Stimulated activated CD8-positive, alpha-beta memory T cell treated with anti-CD3 and anti-CD28 coated beads, Interleukin-4, amount 100 ng/mL, for 24 hours (primary cell): ENCODE measurements around the gene BRIP1.
"Not testable (repeated sequence)": the region's sequence is repeated elsewhere in the genome, so short reads cannot be mapped to it uniquely, and the experiment has no call there.

Experiments used
- DNase-seq: peaks from one replicate; pipeline ENCODE4 v3.0.0-alpha.2; 2020; ENCODE audit warnings: low read depth

The BRIP1 gene

DNA sequence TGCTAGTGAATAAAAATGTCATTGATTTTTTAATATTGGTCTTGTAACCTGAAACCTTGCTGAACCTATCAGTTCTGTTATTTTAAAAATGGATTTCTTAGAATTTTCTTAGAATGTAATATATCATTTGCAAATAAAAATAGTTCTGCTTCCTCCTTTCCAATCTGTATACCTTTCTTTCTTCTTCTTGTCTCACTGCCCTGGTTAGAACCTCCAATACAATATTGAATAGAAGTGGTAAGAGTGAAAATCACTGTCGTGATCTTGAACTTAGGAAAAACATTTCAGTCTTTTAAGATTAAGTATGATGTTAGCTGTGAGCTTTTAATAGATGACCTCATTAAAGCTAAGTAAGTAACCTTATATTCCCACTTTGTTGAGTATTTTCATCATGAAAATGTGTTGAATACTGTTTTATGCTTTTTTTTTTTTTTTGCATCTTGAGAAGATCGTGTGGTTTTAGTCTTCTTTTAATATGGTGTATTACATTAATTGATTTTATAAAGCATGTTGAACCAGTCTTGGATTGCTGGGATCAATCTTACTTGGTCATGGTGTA lies 167.5 kb downstream of the BRIP1 start:
- no peak for DNase-seq

DNA sequence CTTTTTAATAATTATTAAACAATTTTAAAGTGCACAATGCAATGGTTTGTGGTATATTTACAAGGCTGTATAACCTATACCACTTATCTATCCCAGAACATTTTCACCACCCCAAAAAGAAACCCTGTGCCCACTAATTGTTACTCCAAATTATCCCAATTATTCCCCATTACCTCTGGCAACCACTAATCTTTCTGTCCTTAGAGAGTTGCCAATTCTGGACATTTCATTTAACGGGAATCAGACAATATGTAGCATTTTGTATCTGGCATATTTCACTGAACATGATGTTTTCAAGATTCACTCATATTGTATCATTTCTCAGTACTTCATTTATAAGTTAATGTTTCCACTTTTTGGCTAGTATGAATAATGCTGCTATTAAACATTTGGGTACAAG lies 169.2 kb downstream of the BRIP1 start:
- DNase-seq, result no peak

DNA sequence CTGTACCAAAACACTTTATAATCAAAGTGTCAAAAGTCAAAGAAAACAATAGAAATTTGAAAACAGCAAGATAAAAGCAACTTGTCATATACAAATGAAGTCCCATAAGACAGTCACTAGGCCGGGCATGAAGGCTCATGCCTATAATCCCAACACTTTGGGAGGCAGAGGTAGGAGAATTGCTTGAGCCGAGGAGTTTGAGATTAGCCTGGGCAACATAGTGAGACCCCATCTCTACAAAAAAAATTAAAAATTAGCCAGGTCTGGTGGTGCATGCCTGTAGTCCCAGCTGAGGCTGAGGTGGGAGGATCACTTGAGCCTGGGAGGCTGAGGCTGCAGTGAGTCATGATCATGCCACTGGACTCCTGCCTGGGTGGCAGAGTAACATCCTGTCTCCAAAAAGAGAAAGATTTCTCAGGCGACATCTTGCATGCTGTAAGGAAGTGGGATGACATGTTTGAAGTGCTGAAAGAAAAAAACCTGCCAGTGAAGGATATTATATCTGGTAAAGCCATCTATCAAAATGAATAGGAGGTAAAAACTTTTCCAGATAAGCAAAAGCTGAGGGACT lies 173.6 kb downstream of the BRIP1 start:
- no peak for DNase-seq

DNA sequence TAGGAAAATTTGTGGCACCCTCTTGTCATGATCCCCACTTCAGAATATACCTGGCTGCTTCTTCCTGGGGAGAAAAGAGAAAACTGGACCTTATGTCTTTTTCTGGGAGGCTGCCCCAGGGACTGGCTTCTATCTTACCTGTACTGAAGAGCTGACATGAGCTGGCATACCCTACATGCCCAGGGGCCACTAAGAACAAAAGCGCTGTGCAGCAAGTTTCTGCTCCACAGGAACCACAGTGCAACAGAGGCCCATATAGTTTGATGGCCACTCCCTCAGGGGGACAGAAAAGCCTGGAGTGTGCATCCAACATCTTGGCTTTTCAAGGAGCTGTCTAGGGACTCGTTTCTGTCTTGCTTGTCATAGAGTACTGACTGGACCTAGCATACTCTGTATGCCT lies 175.6 kb downstream of the BRIP1 start:
- no peak for DNase-seq

DNA sequence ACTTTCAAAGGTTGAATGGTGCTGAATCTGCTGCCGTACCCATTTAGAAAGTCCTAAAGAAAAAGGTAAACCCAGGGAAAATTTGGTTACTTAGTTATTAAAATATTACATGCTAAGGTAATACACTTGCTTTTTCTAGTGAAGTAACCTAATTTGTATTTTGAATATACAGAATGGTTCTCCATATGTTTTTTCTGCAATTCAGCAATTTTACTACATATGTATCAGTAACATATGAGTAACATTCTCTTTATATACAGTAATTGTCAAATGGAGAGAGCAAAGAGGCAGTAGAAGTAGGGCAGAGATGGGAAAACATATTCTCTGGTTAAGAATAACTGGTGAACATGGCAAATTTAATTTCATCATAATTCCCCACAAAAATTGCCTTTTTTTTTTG lies 177.2 kb downstream of the BRIP1 start:
- DNase-seq, result no peak

DNA sequence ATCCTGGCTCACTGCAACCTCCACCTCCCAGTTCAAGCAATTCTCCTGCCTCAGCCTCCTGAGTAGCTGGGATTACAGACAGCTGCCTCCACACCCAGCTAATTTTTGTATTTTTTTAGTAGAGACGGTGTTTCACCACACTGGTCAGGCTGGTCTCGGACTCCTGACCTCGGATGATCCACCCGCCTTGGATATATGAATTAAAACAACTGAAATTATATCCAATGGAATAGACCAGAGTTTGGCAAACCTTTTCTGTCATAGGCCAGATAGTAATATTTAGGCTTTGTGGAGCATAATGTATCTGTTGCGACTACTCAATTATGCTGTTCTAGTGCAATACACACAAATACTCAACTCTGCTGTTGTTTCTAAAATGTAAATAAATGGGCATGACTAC lies 178.5 kb downstream of the BRIP1 start:
- DNase-seq, result no peak

DNA sequence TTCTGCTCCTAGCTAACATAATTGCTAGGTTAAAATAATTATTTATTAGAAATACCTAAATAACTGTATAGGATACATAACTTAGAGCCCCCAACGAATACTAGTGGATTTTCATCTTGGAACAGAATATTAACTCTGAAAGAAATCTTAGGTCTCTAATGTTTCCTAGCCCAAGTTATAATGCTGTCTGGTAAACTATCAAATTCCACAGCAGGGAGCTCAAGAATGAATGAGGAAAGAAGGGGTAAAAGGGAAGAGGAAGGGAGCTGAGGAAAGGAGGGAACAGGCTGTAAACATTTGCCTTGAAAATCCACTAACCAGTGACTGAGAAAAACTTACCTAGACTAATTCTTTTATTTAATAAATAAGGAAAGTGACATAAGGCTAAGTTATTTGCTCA lies 179.2 kb downstream of the BRIP1 start:
- DNase-seq, result no peak

DNA sequence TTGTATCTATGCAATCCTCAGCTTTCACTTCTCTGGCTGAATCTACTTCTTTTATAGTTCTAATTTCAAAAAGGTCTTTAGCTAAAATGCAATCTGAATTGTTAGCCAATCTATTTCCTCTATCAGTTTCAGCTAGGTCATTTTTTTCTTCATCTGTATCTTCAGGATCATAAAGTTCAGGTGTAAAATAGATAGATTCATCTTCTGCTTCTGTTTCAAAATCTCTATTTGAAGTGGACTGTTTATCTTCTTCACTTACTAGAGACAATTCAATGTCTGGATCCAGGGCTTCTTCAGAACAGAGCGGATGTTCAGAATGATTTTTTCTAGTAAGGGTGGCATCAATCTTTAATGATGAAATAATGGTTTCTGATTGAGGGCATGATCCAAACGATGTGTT lies 179.9 kb downstream of the BRIP1 start:
- no peak for DNase-seq

DNA sequence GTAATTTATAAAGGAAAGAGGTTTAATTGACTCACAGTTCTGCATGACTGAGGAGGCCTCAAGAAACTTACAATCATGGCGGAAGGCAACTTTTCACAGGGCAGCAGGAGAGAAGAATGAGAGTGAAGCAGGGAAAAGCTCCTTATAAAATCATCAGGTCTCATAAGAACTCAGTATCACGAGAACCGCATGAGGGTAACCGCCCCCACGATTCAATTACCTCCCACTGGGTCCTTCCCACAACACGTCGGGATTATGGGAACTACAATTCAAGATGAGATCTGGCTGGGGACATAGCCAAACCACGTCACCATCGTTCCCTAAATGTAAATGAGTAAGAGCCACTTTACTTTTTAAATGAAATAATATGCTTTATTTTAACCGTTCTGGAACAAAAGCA lies 182.4 kb downstream of the BRIP1 start:
- no peak for DNase-seq

DNA sequence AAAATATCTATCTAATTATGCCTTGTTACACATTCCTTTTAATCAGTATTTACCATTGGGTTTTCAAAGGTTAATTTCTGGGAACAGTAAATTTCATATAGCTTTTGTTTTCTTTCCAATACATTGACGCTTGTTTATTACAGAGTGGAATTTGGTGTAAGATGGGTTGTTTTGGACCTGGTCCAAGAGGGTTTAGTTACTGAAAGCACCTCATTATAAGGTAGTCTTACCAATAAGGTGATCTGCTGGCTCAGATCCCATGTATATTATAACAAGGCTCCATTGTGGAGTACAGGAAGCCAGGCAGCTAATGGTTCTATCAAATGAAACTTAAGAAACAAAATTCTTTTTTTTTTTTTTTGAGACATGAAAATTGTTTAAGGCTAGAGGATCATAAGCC lies 185.0 kb downstream of the BRIP1 start:
- DNase-seq, result no peak

DNA sequence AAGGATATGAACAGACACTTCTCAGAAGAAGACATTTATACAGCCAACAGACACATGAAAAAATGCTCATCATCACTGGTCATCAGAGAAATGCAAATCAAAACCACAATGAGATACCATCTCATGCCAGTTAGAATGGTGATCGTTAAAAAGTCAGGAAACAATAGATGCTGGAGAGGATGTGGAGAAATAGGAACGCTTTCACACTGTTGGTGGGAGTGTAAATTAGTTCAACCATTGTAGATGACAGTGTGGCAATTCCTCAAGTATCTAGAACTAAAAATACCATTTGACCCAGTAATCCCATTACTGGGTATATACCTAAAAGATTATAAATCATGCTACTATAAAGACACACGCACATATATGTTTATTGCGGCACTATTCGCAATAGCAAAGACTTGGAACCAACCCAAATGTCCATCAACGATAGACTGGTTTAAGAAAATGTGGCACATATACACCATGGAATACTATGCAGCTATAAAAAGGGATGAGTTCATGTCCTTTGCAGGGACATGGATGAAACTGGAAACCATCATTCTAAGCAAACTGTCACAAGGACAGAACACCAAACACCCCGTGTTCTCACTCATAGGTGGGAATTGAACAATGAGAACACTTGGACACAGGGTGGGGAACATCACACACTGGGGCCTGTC lies 186.0 kb downstream of the BRIP1 start:
- not testable (repeated sequence) for DNase-seq

DNA sequence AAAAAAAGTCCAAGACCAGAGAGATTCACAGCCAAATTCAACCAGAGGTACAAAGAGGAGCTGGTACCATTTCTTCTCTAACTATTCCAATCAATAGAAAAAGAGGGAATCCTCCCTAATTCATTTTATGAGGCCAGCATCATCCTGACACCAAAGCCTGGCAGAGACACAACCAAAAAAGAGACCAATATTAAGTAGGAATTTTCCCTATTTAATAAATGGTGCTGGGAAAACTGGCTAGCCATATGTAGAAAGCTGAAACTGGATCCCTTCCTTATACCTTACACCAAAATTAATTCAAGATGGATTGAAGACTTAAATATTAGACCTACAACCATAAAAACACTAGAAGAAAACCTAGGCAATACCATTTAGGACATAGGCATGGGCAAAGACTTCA lies 186.8 kb downstream of the BRIP1 start:
- not testable (repeated sequence) for DNase-seq

DNA sequence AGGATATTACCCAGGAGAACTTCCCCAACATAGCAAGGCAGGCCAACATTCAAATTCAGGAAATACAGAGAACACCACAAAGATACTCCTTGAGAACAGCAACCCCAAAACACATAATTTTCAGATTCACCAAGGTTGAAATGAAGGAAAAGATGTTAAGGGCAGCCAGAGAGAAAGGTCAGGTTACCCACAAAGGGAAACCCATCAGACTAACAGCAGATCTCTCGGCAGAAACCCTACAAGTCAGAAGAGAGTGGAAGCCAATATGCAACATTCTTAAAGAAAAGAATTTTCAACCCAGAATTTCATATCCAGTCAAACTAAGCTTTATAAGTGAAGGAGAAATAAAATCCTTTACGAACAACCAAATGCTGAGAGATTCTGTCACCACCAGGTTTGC lies 188.7 kb downstream of the BRIP1 start:
- DNase-seq, result not testable (repeated sequence)

DNA sequence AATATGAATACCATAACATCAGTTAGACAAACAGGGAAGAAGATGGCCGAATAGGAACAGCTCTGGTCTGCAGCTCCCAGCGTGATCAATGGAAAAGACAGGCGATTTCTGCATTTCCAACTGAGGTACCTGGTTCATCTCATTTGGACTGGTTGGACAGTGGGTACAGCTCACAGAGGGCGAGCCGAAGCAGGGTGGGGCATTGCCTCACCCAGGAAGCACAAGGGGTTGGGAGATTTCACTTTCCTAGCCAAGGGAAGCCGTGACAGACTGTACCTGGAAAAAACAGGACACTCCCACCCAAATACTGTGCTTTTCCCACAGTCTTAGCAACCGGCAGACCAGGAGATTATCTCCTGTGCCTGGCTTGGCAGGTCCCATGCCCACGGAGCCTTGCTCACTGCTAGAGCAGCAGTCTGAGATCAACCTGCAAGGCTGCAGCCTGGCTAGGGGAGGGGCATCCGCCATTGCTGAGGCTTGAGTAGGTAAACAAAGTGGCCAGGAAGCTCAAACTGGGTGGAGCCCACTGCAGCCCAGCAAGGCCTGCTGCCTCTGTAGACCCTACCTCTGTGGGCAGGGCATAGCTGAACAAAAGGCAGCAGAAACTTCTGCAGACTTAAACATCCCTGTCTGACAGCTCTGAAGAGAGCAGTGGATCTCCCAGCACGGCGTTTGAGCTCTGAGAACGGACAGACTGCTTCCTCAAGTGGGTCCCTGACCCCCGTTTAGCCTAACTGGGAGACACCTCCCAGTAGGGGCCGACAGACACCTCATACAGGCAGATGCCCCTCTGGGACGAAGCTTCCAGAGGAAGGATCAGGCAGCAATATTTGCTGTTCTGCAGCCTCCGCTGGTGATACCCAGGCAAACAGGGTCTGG lies 190.1 kb downstream of the BRIP1 start:
- not testable (repeated sequence) for DNase-seq

DNA sequence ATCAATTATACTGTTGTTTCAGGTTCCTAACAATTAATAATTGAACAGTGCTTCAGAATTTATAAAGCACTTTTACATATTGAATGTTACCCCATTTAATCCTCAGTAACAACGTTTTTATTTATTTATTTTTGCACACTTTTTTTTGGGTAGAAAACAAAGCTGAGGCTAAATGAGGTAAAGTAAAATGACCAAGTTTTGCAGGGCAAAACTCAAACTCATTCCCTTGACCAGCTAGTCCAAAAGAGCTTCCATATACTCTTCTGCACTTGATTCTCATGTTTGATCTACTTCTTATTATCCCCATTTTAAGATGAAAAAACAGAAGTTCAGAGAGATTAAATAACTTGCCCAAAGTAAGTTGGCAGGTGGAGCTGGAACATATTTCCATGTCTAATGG lies 191.2 kb downstream of the BRIP1 start:
- DNase-seq, result no peak

DNA sequence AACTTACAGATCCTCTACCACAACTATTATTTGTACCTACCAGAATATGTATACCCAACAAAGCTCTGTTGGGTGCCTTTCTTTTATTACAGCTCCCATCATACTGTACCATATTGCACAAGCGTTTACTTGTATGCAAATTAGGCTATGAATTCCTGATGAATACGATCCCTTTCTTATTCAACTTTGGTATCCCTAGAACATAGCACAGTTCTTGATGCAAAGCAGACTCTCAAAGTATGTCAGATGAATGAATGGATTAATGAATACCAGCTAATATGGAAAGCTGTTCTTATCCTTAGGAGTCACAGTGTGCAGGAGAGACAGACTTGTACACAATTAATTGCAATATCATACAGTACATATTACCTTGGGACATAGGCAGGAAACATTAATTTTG lies 192.6 kb downstream of the BRIP1 start:
- DNase-seq, result no peak

DNA sequence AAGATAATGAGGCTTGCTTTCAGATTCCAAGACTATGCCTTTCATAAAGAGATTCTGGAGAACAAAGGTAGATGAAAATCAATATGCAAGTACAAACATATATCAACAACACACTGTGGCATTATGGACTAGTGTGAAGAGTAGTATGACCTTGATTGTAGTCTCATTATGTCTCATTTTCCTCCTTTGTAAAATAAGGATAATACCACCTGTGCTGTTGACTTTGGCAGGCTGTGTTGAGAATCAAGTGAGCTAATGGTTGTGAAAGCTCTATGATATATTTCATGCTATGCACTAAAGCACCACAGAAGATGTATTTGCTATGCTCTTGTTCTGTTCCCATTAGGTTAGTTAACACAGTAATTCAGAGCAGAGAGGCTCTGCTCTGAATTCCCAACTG lies 193.8 kb downstream of the BRIP1 start:
- DNase-seq, result no peak

DNA sequence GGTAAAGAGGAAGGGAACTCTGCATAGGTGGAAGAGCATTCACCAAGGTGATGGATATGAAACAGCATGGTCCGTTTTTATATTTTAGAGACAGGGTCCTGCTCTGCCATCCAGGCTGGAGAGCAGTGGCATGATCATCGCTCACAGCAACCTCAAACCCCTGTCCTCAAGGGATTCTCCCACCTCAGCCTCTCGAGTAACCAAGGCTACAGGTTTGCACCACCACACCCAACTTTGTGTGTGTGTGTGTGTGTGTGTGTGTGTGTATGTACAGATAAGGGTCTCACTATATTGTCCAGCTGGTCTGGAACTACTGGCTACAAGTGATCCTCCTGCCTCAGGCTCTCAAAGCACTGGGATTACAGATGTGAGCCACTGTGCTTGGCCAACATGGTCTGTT lies 194.8 kb downstream of the BRIP1 start:
- DNase-seq, result no peak

DNA sequence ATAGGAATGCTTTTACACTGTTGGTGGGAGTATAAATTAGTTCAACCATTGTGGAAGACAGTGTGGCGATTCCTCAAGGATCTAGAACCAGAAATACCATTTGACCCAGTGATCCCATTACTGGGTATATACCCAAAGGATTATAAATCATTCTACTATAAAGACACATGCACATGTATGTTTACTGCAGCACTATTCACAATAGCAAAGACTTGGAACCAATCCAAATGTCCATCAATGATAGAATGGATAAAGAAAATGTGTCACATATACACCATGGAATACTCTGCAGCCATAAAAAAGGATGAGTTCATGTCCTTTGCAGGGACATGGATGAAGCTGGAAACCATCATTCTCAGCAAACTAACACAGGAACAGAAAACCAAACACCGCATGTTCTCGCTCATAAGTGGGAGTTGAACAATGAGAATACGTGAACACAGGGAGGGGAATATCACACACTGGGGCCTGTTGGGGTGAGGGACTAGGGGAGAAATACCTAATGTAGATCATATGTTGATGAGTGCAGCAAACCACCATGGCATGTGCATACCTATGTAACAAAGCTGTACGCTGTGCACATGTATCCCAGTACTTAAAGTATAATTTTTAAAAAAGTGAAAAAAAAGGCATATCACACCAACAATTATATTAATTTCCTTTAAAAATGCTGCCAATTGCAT lies 196.8 kb downstream of the BRIP1 start:
- not testable (repeated sequence) for DNase-seq

DNA sequence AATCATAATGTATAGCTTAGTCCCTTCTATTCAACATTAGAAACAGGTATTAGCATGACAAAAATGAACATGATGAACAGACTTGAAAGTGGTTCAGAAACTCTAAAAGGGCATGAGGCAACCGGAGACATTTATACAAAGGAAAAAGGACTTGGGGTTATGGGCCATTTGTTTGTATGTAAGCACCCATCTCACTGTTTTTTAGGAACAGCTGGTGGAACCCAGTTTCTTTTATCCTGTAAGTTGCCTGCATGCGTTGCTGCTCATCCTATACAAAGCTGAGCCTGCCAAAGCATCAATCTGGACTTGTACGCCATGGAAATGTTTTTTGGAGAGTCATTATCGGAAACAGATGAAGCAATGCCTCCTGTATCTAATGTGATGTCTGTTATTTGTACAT lies 200.0 kb downstream of the BRIP1 start:
- DNase-seq, result no peak

DNA sequence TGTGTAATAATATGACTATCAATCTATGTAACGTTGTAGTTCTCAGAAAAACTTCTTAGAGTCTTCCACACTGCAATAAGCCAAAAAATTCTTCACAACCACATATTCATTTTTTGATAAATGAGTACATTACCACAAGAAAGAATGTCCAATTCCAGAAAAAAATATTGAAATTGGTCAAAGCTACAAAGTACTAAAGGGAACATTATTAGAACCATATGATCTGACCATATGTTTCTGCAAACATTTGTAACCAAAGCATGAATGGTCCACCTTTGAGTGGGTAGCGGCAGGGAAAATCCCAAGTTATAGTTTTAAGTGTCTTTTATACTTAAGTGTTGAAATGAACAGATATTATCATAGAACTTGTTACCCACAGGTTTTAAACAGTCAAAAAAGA lies 200.6 kb downstream of the BRIP1 start:
- DNase-seq, result no peak

DNA sequence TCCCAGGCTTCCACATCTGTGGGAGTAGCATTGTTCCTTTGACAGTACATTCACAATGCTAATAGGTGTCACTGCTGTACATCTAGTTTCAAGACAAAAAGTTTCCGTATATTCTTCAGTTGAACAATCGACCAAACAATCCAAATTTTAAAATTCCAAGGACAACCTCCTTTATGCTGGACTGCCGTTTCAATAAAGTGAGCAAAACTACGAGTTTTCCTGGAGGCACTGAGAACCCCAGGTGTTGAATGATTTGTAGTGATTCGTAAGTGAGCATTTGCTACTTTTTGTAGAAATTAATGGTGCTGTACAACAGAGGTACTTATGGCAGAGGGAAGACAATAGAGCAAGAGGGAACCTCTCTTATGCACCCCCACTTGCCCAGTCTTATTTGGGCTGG lies 201.1 kb downstream of the BRIP1 start:
- DNase-seq, result no peak
